HG03439 (cell line): ENCODE results near the gene CEP85L.
A peak's percentile ranks its signal among the peaks of the same experiment; 100 is the strongest.

ENCODE experiments used
- ATAC-seq: cut with Tn5 transposase; IDR thresholded peaks from one replicate; pipeline ENCODE4 v1.9.1; 2021; ENCODE audit warnings: mild to moderate bottlenecking, moderate library complexity; ENCODE audit not compliant: unreplicated experiment

Gene CEP85L

GRCh38 chr6:118651282-118652050 is at the start of gene CEP85L:
TSS of gene CEP85L (minus strand) at chr6:118651591. CDS start at chr6:118651269, 322 bp downstream.
- peak; percentile 89 for ATAC-seq

DNA sequence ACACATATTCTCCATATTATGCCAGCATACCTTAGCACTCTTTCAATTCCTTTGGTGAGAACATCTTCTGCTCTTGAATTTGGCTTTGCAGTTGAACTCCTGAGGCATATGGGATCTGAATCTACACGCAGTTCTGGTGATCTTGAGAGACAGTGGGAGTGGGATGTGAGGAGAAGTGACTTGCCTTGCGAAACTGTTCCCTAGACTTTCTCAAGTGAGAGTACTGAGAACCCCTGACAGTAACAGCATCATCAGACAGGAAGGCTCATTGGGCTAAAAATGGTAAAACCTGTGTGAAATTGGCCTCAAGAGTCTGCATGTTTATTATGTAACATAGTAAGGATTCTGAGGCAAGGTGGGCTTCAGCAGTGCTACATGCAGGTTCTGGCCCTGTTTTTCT is 49.1 kb upstream of the CEP85L start:
- no peak for ATAC-seq

GRCh38 chr6:118697554-118697953 is 46.2 kb upstream of the CEP85L start:
- ATAC-seq, result no peak

DNA sequence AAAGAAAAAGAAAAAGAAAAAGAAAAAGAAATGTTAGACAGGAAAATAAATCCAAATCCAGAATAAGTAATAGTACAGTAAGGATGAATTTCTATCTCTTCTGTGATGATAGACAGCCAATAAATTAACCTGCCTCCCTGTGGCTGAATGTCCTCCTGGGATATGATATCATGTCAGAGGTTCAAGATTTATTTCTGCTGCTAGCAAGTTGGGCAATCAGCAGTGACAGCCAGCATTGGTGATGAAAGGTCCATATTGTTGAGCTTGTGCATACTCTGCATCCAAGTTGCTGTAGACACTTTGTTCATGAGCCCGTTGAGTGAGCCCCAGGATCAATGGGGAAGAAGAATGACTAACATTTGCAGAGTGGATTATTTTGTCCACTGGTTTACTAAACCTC is 44.9 kb upstream of the CEP85L start:
- ATAC-seq, result no peak

- no peak for ATAC-seq
Observed at GRCh38 chr6:118693562-118693961, 42.2 kb upstream of the CEP85L start.

- ATAC-seq, result no peak
Observed at GRCh38 chr6:118685823-118686449, 34.5 kb upstream of the CEP85L start.

- no peak for ATAC-seq
Observed at GRCh38 chr6:118683881-118684872, 32.8 kb upstream of the CEP85L start.

DNA sequence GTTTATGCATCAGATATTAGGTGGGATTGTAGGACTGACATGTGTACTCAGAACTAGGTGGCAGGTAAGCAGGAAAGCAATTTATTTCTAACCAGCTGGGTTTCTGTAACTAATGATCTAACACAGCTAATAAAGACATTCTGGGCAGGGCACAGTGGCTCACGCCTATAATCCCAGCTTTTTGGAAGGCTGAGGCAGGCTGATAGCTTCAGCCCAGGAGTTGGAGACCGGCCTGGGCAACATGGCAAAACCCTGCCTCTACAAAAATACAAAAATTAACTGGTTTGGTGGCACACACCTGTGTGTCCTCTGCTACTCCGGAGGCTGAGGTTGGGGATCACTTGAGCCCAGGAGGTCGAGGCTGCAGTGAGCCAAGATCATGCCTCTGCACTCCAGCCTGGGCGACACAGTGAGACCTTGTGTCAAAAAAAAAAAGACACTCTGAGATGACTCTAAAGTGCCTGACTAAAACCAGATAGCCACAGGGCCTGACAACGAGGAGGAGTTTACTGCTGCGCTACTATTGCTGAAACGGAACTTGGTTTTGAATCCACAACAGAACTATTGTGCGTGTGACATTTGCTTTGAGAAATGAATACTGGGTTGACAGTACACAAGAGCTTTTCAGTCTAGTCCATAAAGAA is 29.2 kb upstream of the CEP85L start:
- ATAC-seq, result no peak

DNA sequence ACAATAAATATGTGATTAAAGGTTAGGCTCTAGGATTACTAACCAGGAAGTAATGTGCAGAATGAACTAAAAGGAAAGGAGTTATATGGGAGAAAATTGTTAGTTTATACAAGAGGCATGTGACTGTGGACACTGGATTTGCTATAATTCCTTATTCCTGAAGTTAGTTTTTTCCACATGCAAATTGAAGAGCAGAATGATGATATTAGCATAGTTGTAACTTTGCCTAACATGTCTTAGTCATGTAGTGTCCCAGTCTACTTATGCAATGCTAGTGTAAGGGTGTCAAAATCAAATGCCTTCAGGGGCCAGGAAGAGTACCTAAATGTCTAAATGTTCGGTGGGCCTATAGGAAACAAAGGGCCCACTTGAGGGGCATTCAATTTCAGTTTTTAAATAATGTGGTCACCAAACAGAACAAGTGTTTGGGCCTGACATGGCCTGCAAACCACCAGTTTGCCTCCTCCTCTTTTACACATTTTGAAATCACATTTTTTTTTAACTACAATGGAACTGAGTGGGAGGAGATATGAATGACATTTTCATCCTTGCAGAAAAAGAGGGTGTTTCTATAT is 28.0 kb upstream of the CEP85L start:
- ATAC-seq, result no peak

- no peak for ATAC-seq
Observed at GRCh38 chr6:118678866-118679265, 27.5 kb upstream of the CEP85L start.

- ATAC-seq, result no peak
Observed at GRCh38 chr6:118677193-118677592, 25.8 kb upstream of the CEP85L start.

DNA sequence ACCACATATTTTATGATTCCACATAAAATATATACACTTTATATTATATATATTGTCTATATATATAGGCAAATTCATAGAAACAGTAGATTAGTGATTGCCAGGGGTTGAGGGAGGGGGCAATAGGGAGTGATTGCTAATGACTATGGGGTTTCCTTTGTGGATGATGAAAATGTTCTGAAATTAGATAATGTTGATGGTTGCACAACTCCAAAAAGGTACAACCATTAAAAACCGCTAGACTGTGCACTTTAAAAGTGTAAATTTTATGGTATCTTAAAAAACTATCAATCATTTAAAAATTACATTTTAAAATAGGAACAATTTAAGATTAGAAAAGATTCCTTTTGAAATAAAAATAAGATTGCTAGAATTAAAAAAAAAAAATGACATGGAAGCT is 23.8 kb upstream of the CEP85L start:
- no peak for ATAC-seq

DNA sequence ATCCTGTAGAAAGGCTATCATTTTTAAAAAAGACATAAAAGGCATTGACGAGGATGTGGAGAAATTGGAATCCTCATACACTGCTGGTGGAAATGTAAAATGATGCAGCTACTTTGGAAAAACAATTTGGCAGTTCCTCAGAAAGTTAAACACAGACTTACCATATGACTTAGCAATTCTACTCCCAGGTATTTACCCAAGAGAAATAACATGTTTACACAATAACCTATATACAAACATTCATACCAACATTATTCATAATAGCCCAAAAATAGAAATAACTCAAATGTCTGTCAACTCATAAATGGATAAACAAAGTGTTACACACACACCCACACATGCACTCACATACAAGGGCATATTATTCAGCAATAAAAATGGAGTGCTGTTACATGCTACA is 23.4 kb upstream of the CEP85L start:
- no peak for ATAC-seq

GRCh38 chr6:118672678-118673077 is 21.3 kb upstream of the CEP85L start:
- no peak for ATAC-seq

- no peak for ATAC-seq
Observed at GRCh38 chr6:118669561-118669960, 18.2 kb upstream of the CEP85L start.

DNA sequence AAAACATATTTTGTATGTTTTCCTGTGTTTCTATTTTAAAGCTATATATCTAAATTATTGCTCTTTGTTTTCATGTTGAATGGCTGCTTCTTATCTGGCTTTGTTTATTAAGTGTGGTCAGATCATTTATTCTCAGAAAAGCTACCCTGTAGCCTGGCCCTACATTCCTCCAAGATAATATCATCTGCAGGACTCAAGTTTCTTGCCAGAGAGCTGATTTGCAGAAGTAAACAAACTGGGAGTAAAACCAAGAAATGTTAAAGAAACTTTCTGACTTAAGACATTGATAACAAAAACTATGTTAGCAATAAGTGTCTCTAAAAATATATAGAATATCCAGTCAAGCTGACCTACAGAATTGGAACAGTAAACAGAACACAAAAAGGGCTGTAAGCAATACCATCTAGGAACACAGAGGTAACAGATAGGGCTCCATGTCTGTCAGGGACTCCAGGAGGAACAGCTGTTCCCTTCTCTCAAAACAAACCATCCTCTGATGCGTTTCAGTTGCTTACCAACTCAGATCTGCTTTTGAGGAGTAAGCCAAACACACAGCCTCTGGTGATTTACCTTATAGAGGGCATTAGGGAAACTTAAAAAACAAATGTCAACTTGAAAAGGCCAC is 17.5 kb upstream of the CEP85L start:
- no peak for ATAC-seq

DNA sequence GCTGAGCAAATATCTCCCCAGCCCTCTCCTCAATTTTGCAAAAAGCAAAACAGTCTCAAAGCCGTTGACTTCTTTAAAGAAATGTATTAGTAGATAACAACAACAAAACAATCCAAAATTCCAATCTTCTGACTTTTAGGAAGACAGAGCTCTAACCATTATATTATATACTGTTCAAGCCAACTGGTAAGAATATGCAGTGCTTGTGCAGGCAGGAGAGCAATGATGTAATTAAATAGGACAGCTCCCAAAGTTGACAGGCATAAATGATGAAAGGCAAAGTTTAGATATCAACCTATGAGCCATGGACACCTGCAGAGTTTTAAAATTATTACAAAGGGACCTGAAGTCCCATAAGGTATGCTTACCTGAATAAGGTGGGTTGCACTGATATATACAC is 16.6 kb upstream of the CEP85L start:
- ATAC-seq, result no peak

DNA sequence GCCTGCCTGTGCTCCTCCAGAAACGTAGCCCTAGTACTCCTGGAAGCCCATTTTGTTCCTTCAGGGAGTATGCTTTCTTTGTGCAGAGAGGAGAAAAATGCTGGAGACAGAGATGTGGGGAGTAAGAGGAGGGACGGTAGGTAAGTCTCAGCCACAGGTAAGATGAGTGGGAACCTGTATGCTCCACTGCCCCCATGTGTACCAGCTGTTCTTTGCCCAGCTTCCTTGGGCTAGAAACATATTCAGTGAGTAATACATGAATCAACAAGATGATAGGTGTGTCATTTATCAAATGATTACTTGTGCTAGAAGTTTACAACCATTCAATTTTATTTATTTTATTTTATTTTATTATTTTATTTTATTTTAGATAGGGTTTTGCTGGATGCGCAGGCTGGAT is 13.6 kb upstream of the CEP85L start:
- ATAC-seq, result no peak

- ATAC-seq, result no peak
Observed at GRCh38 chr6:118663993-118664985, 12.9 kb upstream of the CEP85L start.
